Neural cell (in vitro differentiated cells): Measurements from ENCODE around the gene IL1RAPL2. TPM values are rescaled to one million over a fixed set of nuclear protein-coding genes. Genes with fewer than 3 reads are reported as not detected.

Source experiments
- H2AFZ ChIP-seq: fragments of 200-600, 300-800 bp; sonication (generic), shearing (Covaris generic); 2 replicates; pipeline ENCODE4 v1.6.0; 2014; ENCODE audit warnings: low read depth, mild to moderate bottlenecking, antibody characterized with exemption, low read length, moderate library complexity
- H3F3A ChIP-seq: fragments of 200-600 bp; shearing (Covaris generic); 2 replicates; pipeline ENCODE4 v1.6.1; 2016; ENCODE audit warnings: mild to moderate bottlenecking, moderate library complexity, mixed read lengths, antibody characterized with exemption, low read length; ENCODE audit not compliant: insufficient read depth, poor library complexity, severe bottlenecking
- H3K27ac ChIP-seq: fragments of 200-600, 300-800 bp; sonication (generic), shearing (Covaris generic); 2 replicates; pipeline ENCODE4 v1.5.1; 2014; ENCODE audit warnings: mild to moderate bottlenecking, low read length, moderate library complexity
- H3K27me3 ChIP-seq: fragments of 300-800, 200-600 bp; sonication (generic), shearing (Covaris generic); 2 replicates; pipeline ENCODE4 v1.6.0; 2014; ENCODE audit warnings: mild to moderate bottlenecking, low read depth, low read length, moderate library complexity; ENCODE audit not compliant: insufficient read depth
- H3K36me3 ChIP-seq: fragments of 300-800, 200-600 bp; sonication (generic), shearing (Covaris generic); 2 replicates; pipeline ENCODE4 v1.5.1; 2014; ENCODE audit warnings: mild to moderate bottlenecking, antibody characterized with exemption, low read length, moderate library complexity; ENCODE audit not compliant: insufficient read depth
- H3K4me2 ChIP-seq: fragments of 300-800, 200-600 bp; sonication (generic), shearing (Covaris generic); 2 replicates; pipeline ENCODE4 v1.6.0; 2014; ENCODE audit warnings: mild to moderate bottlenecking, low read length
- H3K4me3 ChIP-seq: fragments of 300-800, 200-600 bp; sonication (generic), shearing (Covaris generic); 2 replicates; pipeline ENCODE4 v1.5.1; 2014; ENCODE audit warnings: mild to moderate bottlenecking, low read length, moderate library complexity
- H3K79me2 ChIP-seq: fragments of 200-600 bp; shearing (Covaris generic); replicated peaks from 2 replicates; pipeline ENCODE4 v1.6.0; 2014; ENCODE audit warnings: mild to moderate bottlenecking, low read length, moderate library complexity; ENCODE audit not compliant: insufficient read depth
- H3K9ac ChIP-seq: fragments of 300-800, 200-600 bp; sonication (generic), shearing (Covaris generic); 2 replicates; pipeline ENCODE4 v1.6.1; 2016; ENCODE audit warnings: mild to moderate bottlenecking, low read length, mixed read lengths
- H3K9me2 ChIP-seq: fragments of 200-600 bp; shearing (Covaris generic); 2 replicates; pipeline ENCODE4 v1.6.1; 2016; ENCODE audit warnings: mild to moderate bottlenecking, low read length, mixed read lengths; ENCODE audit not compliant: insufficient read depth
- H3K9me3 ChIP-seq: fragments of 200-600, 300-800 bp; sonication (generic), shearing (Covaris generic); 2 replicates; pipeline ENCODE4 v1.6.1; 2016; ENCODE audit warnings: mild to moderate bottlenecking, mixed run types, low read length, moderate library complexity, mixed read lengths
- H4K20me1 ChIP-seq: fragments of 200-600 bp; shearing (Covaris generic); 2 replicates; pipeline ENCODE4 v1.6.1; 2016; ENCODE audit warnings: mild to moderate bottlenecking, mixed run types; ENCODE audit not compliant: insufficient read depth
- CTCF ChIP-seq: fragments of 450-650 bp; IDR thresholded peaks from 2 replicates; pipeline ENCODE4 v1.5.1; 2014; ENCODE audit warnings: antibody characterized with exemption, mild to moderate bottlenecking, moderate library complexity; ENCODE audit not compliant: poor library complexity, severe bottlenecking
- EP300 ChIP-seq: fragments of 450-650 bp; conservative IDR thresholded peaks from 2 replicates; pipeline ENCODE4 v1.6.1; 2014; ENCODE audit warnings: antibody characterized with exemption, mild to moderate bottlenecking, moderate library complexity; ENCODE audit not compliant: poor library complexity, severe bottlenecking
- EZH2 ChIP-seq: fragments of 200-600, 300-800 bp; shearing (Covaris generic), sonication (generic); IDR thresholded peaks from 2 replicates; pipeline ENCODE4 v1.6.1; 2014; ENCODE audit warnings: antibody characterized with exemption, low read length, borderline replicate concordance, mild to moderate bottlenecking; ENCODE audit not compliant: insufficient read depth, poor library complexity, severe bottlenecking
- MXI1 ChIP-seq: fragments of 450-650 bp; conservative IDR thresholded peaks from 2 replicates; pipeline ENCODE4 v1.6.1; 2014; ENCODE audit warnings: antibody characterized with exemption, mild to moderate bottlenecking; ENCODE audit not compliant: poor library complexity, severe bottlenecking
- POLR2AphosphoS5 ChIP-seq: IDR thresholded peaks from 2 replicates; pipeline ENCODE4 v1.6.1; 2012
- RAD21 ChIP-seq: fragments of 450-650 bp; conservative IDR thresholded peaks from 2 replicates; pipeline ENCODE4 v1.6.1; 2014; ENCODE audit warnings: antibody characterized with exemption, mild to moderate bottlenecking, moderate library complexity
- SMC3 ChIP-seq: fragments of 450-650 bp; conservative IDR thresholded peaks from 2 replicates; pipeline ENCODE4 v1.6.1; 2014; ENCODE audit warnings: antibody characterized with exemption, mild to moderate bottlenecking, moderate library complexity; ENCODE audit not compliant: poor library complexity
- TAF1 ChIP-seq: IDR thresholded peaks from 2 replicates; pipeline ENCODE4 v1.6.1; 2012; ENCODE audit warnings: low read depth
- polyA plus RNA-seq: library from polyadenylated mRNA; depleted of rRNA; stranded (reverse); fragments of >200 nt; gene quantifications from 2 replicates; pipeline ENCODE4 v1.2.3, GENCODE V29; 2014
- TF ChIP-seq, protein P1 (sequence below): IDR thresholded peaks from 2 replicates; pipeline ENCODE4 v1.6.1; 2012; ENCODE audit warnings: borderline replicate concordance

Gene IL1RAPL2
- polyA plus RNA-seq, 1 donor from 2014 or later, result not detected

GRCh38 chrX:105050921-105051320, 484.9 kb downstream of the IL1RAPL2 start:
- Histone ChIP-seq H3K4me2 (no peak overlapping the region), H3K79me2 (no peaks in the 10 kb centered on the region), H3K9ac (no peak overlapping the region), H3K27me3 (no peaks in the 10 kb centered on the region), H3K9me2 (no peaks in the 10 kb centered on the region), H3K27ac (no peak overlapping the region), H3K4me3 (no peak overlapping the region), H3K9me3 (no peaks in the 10 kb centered on the region), H3K36me3 (no peaks in the 10 kb centered on the region), H2AFZ (no peak overlapping the region), H3F3A (no peaks in the 10 kb centered on the region), H4K20me1 (no peaks in the 10 kb centered on the region)
- TF ChIP-seq EZH2 (no peak), TAF1 (no peak), RAD21 (no peak), EP300 (no peak), SMC3 (no peak), MXI1 (no peak), POLR2AphosphoS5 (no peak), CTCF (no peak)
- TF ChIP-seq, protein P1, sequence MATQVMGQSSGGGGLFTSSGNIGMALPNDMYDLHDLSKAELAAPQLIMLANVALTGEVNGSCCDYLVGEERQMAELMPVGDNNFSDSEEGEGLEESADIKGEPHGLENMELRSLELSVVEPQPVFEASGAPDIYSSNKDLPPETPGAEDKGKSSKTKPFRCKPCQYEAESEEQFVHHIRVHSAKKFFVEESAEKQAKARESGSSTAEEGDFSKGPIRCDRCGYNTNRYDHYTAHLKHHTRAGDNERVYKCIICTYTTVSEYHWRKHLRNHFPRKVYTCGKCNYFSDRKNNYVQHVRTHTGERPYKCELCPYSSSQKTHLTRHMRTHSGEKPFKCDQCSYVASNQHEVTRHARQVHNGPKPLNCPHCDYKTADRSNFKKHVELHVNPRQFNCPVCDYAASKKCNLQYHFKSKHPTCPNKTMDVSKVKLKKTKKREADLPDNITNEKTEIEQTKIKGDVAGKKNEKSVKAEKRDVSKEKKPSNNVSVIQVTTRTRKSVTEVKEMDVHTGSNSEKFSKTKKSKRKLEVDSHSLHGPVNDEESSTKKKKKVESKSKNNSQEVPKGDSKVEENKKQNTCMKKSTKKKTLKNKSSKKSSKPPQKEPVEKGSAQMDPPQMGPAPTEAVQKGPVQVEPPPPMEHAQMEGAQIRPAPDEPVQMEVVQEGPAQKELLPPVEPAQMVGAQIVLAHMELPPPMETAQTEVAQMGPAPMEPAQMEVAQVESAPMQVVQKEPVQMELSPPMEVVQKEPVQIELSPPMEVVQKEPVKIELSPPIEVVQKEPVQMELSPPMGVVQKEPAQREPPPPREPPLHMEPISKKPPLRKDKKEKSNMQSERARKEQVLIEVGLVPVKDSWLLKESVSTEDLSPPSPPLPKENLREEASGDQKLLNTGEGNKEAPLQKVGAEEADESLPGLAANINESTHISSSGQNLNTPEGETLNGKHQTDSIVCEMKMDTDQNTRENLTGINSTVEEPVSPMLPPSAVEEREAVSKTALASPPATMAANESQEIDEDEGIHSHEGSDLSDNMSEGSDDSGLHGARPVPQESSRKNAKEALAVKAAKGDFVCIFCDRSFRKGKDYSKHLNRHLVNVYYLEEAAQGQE, result no peak

- H3K9me3 ChIP-seq, result no peaks in the 10 kb centered on the region
- H3F3A ChIP-seq, result no peaks in the 10 kb centered on the region
- H3K9me2 ChIP-seq, result no peaks in the 10 kb centered on the region
- no peak overlapping the region for H3K4me2 ChIP-seq
- no peak overlapping the region for H2AFZ ChIP-seq
- H4K20me1 ChIP-seq, result no peaks in the 10 kb centered on the region
- no peaks in the 10 kb centered on the region for H3K27me3 ChIP-seq
- no peak overlapping the region for H3K27ac ChIP-seq
- H3K9ac ChIP-seq, result no peak overlapping the region
- H3K4me3 ChIP-seq, result no peak overlapping the region
- H3K36me3 ChIP-seq, result no peaks in the 10 kb centered on the region
- TF ChIP-seq SMC3 (no peak), RAD21 (no peak), EP300 (no peak), POLR2AphosphoS5 (no peak), CTCF (no peak), MXI1 (no peak), EZH2 (no peak), TAF1 (no peak)
- TF ChIP-seq, protein P1, result no peak
- H3K79me2 ChIP-seq, result no peaks in the 10 kb centered on the region
Observed at GRCh38 chrX:105051364-105051763, 485.4 kb downstream of the IL1RAPL2 start.
